H9 (cell line): Measurements from ENCODE around the gene PAQR3. TPM values are rescaled to one million over a fixed set of nuclear protein-coding genes. Genes with fewer than 3 reads are reported as not detected.

Experiments
- DNase-seq: peaks from one replicate; pipeline ENCODE4 v3.0.0-alpha.2; 2017
- H2AFZ ChIP-seq: one replicate; pipeline ENCODE4 v1.6.1; 2013; ENCODE audit warnings: mild to moderate bottlenecking, low read length, control low read depth, moderate library complexity
- H2AK5ac ChIP-seq: 2 replicates; pipeline ENCODE4 v1.6.1; 2013; ENCODE audit warnings: low read length, control low read depth, mixed read lengths; ENCODE audit not compliant: insufficient read length
- H2BK120ac ChIP-seq: one replicate; pipeline ENCODE4 v1.6.1; 2013; ENCODE audit warnings: low read depth, mild to moderate bottlenecking, low read length, control low read depth, inconsistent platforms; ENCODE audit not compliant: poor library complexity, severe bottlenecking
- H2BK12ac ChIP-seq: 2 replicates; pipeline ENCODE4 v1.6.1; 2013; ENCODE audit warnings: low read length, control low read depth, mixed read lengths, low read depth; ENCODE audit not compliant: insufficient read length
- H2BK15ac ChIP-seq: 2 replicates; pipeline ENCODE4 v1.6.1; 2013; ENCODE audit warnings: low read depth, low read length, control low read depth
- H2BK20ac ChIP-seq: one replicate; pipeline ENCODE4 v1.6.1; 2013; ENCODE audit warnings: low read depth, mild to moderate bottlenecking, low read length, control low read depth, inconsistent platforms; ENCODE audit not compliant: poor library complexity, severe bottlenecking
- H2BK5ac ChIP-seq: 2 replicates; pipeline ENCODE4 v1.6.1; 2013; ENCODE audit warnings: low read length, control low read depth, mixed read lengths; ENCODE audit not compliant: insufficient read length
- H3K14ac ChIP-seq: 2 replicates; pipeline ENCODE4 v1.6.1; 2013; ENCODE audit warnings: low read length, control low read depth; ENCODE audit not compliant: insufficient read depth
- H3K18ac ChIP-seq: 2 replicates; pipeline ENCODE4 v1.6.1; 2013; ENCODE audit warnings: low read depth, mild to moderate bottlenecking, mixed read lengths, low read length, control low read depth; ENCODE audit not compliant: insufficient read length
- H3K23ac ChIP-seq: 2 replicates; pipeline ENCODE4 v1.6.1; 2013; ENCODE audit warnings: low read length, control low read depth, mixed read lengths, low read depth; ENCODE audit not compliant: insufficient read length
- H3K23me2 ChIP-seq: 2 replicates; pipeline ENCODE4 v1.6.1; 2013; ENCODE audit warnings: low read depth, mild to moderate bottlenecking, mixed read lengths, low read length, control low read depth; ENCODE audit not compliant: insufficient read length, poor library complexity, severe bottlenecking
- H3K27ac ChIP-seq: 2 replicates; pipeline ENCODE4 v1.5.1; 2013; ENCODE audit warnings: low read length, control low read depth, mixed read lengths, low read depth; ENCODE audit not compliant: insufficient read length
- H3K27me3 ChIP-seq: 2 replicates; pipeline ENCODE4 v1.6.1; 2013; ENCODE audit warnings: low read length, control low read depth, inconsistent platforms; ENCODE audit not compliant: insufficient read depth
- H3K4ac ChIP-seq: 2 replicates; pipeline ENCODE4 v1.6.1; 2013; ENCODE audit warnings: low read depth, mild to moderate bottlenecking, control low read depth, inconsistent platforms, low read length, moderate library complexity
- H3K4me1 ChIP-seq: 2 replicates; pipeline ENCODE4 v1.6.1; 2013; ENCODE audit warnings: low read length, control low read depth, inconsistent platforms; ENCODE audit not compliant: insufficient read depth
- H3K4me2 ChIP-seq: 2 replicates; pipeline ENCODE4 v1.6.1; 2013; ENCODE audit warnings: low read length, control low read depth, mixed read lengths; ENCODE audit not compliant: insufficient read length, insufficient read depth
- H3K56ac ChIP-seq: 2 replicates; pipeline ENCODE4 v1.6.1; 2013; ENCODE audit warnings: low read depth, mild to moderate bottlenecking, mixed read lengths, low read length, control low read depth; ENCODE audit not compliant: insufficient read length
- H3K79me1 ChIP-seq: 2 replicates; pipeline ENCODE4 v1.6.1; 2013; ENCODE audit warnings: low read depth, mild to moderate bottlenecking, moderate library complexity, low read length, control low read depth, inconsistent platforms; ENCODE audit not compliant: insufficient read depth, poor library complexity, severe bottlenecking
- H3K79me2 ChIP-seq: 2 replicates; pipeline ENCODE4 v1.6.1; 2013; ENCODE audit warnings: low read length, control low read depth, inconsistent platforms; ENCODE audit not compliant: insufficient read depth
- H3K9ac ChIP-seq: 2 replicates; pipeline ENCODE4 v1.6.1; 2013; ENCODE audit warnings: low read length, control low read depth, mixed read lengths; ENCODE audit not compliant: insufficient read length; ENCODE audit errors: extremely low read depth
- H3K9me3 ChIP-seq: one replicate; pipeline ENCODE4 v1.6.1; 2013; ENCODE audit warnings: low read depth, low read length, inconsistent platforms; ENCODE audit not compliant: control insufficient read depth
- H3T11ph ChIP-seq: one replicate; pipeline ENCODE4 v1.6.1; 2013; ENCODE audit warnings: mild to moderate bottlenecking, low read length, control low read depth, inconsistent platforms
- H4K20me1 ChIP-seq: one replicate; pipeline ENCODE4 v1.6.1; 2013; ENCODE audit not compliant: control insufficient read depth, insufficient read length, insufficient read depth
- H4K5ac ChIP-seq: 2 replicates; pipeline ENCODE4 v1.6.1; 2013; ENCODE audit warnings: low read depth, mild to moderate bottlenecking, mixed read lengths, low read length, control low read depth; ENCODE audit not compliant: insufficient read length
- H4K8ac ChIP-seq: replicated peaks from 2 replicates; pipeline ENCODE4 v1.6.1; 2013; ENCODE audit warnings: low read length, control low read depth, mixed read lengths, low read depth; ENCODE audit not compliant: insufficient read length
- H4K91ac ChIP-seq: 2 replicates; pipeline ENCODE4 v1.6.1; 2013; ENCODE audit warnings: low read depth, mild to moderate bottlenecking, moderate library complexity, mixed read lengths, low read length, control low read depth; ENCODE audit not compliant: insufficient read length
- H3K27ac Mint-ChIP-seq, 3 experiments: 2 replicates in 2 of 3; 3 replicates in 1 of 3; pipeline ENCODE4 v1.8.0; 2020 to 2021; ENCODE audit warnings: mixed read lengths in 3 of 3, mild to moderate bottlenecking in 1 of 3, moderate library complexity in 1 of 3
- H3K27me3 Mint-ChIP-seq: 2 replicates; pipeline ENCODE4 v1.8.0; 2021; ENCODE audit warnings: low read depth, mild to moderate bottlenecking, moderate library complexity, mixed read lengths
- H3K36me3 Mint-ChIP-seq, 3 experiments: 2 replicates in 2 of 3; 3 replicates in 1 of 3; pipeline ENCODE4 v1.8.0; 2020 to 2021; ENCODE audit warnings: low read depth in 3 of 3, mixed read lengths in 3 of 3; ENCODE audit not compliant: insufficient read depth in 1 of 3
- H3K4me1 Mint-ChIP-seq, 2 experiments: 2 replicates each; pipeline ENCODE4 v1.8.0; 2020; ENCODE audit warnings: mixed read lengths in 2 of 2
- H3K4me3 Mint-ChIP-seq, 2 experiments: 2 replicates in 1 of 2; 3 replicates in 1 of 2; pipeline ENCODE4 v1.8.0; 2020 to 2021; ENCODE audit warnings: mild to moderate bottlenecking in 2 of 2, mixed read lengths in 2 of 2, moderate library complexity in 1 of 2
- H3K9me3 Mint-ChIP-seq, 2 experiments: 2 replicates in 1 of 2; 3 replicates in 1 of 2; pipeline ENCODE4 v1.8.0; 2020; ENCODE audit warnings: mild to moderate bottlenecking in 2 of 2, mixed read lengths in 2 of 2, moderate library complexity in 1 of 2
- WGBS: extraction: QIAGEN DNeasy Blood & Tissue Kit; methylation state at CpG from one replicate; pipeline ENCODE4 v1.1.7; 2013; ENCODE audit warnings: missing lambda C conversion rate, low lambda C conversion rate, mixed read lengths; ENCODE audit not compliant: insufficient read length; ENCODE audit errors: extremely low coverage; 5-methylcytosine and 5-hydroxymethylcytosine counted together
- total RNA-seq: library from RNA; stranded (reverse); gene quantifications from 2 replicates; pipeline ENCODE4 v1.2.1, GENCODE V29; 2021
- TF ChIP-seq, protein P1 (sequence below): fragments of 200-600 bp; sonication (generic); conservative IDR thresholded peaks from 3 replicates; pipeline ENCODE4 v1.8.0; 2021; ENCODE audit warnings: antibody characterized with exemption, mild to moderate bottlenecking

PAQR3 gene
- total RNA-seq, 1 experiment from 2014 or later = 26.3 TPM

DNA sequence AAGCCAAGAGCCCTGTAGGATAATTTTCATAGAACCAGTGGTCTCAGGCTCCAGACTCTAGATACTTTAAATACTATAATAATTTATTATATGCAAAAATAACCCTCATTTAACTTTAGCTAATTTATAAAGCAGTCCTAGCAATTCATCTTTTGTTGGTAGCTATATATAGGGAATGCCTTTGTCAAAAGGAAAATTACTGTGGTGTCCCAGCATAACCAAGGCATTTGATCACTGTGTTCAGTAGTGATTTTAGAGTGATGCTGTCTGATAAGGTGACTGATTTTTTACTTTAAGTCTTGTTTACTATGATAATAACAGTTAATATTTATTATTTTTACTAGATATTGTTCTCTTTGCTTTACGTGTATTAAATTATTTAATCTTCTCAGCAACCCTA is 61.2 kb downstream of the PAQR3 start:
- Histone ChIP-seq H3K27me3 (no peaks in the 10 kb centered on the region), H3K4ac (no peak overlapping the region), H3K23ac (no peak overlapping the region), H3K27ac (no peak overlapping the region), H3K9ac (no peak overlapping the region), H4K91ac (no peak overlapping the region), H2BK12ac (no peak overlapping the region), H4K5ac (no peak overlapping the region), H3K23me2 (no peaks in the 10 kb centered on the region), H3K4me2 (no peak overlapping the region), H3K79me2 (no peaks in the 10 kb centered on the region), H2AFZ (no peak overlapping the region), H2BK20ac (no peak overlapping the region), H2BK15ac (no peak overlapping the region), H4K20me1 (no peaks in the 10 kb centered on the region), H2BK120ac (no peak overlapping the region), H3K9me3 (no peaks in the 10 kb centered on the region), H3K56ac (no peak overlapping the region), H3K4me1 (no peaks in the 10 kb centered on the region; the same call in 1 of the 2 replicates), H4K8ac (no peak overlapping the region), H3T11ph (no peak overlapping the region), H3K14ac (no peak overlapping the region), H2BK5ac (no peak overlapping the region), H3K18ac (no peak overlapping the region), H2AK5ac (no peak overlapping the region), H3K79me1 (no peaks in the 10 kb centered on the region)
- H3K27me3 Mint-ChIP-seq = no peaks in the 10 kb centered on the region
- no peak overlapping the region for H3K4me3 Mint-ChIP-seq
- no peak for DNase-seq
- H3K27ac Mint-ChIP-seq = no peak overlapping the region
- H3K9me3 Mint-ChIP-seq = no peaks in the 10 kb centered on the region
- TF ChIP-seq, protein P1, sequence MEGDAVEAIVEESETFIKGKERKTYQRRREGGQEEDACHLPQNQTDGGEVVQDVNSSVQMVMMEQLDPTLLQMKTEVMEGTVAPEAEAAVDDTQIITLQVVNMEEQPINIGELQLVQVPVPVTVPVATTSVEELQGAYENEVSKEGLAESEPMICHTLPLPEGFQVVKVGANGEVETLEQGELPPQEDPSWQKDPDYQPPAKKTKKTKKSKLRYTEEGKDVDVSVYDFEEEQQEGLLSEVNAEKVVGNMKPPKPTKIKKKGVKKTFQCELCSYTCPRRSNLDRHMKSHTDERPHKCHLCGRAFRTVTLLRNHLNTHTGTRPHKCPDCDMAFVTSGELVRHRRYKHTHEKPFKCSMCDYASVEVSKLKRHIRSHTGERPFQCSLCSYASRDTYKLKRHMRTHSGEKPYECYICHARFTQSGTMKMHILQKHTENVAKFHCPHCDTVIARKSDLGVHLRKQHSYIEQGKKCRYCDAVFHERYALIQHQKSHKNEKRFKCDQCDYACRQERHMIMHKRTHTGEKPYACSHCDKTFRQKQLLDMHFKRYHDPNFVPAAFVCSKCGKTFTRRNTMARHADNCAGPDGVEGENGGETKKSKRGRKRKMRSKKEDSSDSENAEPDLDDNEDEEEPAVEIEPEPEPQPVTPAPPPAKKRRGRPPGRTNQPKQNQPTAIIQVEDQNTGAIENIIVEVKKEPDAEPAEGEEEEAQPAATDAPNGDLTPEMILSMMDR = no peak
- peaks cover 17 to 18% of the 10 kb centered on the region in 2 experiments for H3K4me1 Mint-ChIP-seq
- H3K36me3 Mint-ChIP-seq = peaks cover 4 to 13% (median 10%) of the 10 kb centered on the region in 3 experiments
- WGBS = no CpG with 5 or more reads among the region's 1 CpG
